RWPE1 (cell line): Measurements from ENCODE around the gene CTXN3.

Experiments used
- CTCF ChIA-PET: fragments of 350-600 bp; sonication (Branson Sonifier 250); formaldehyde crosslinking; extraction: SDS; loops from one replicate; lab custom pipeline; 2021; lab: Yijun Ruan, JAX
- POLR2A ChIA-PET: fragments of 400-600 bp; formaldehyde crosslinking; extraction: SDS; loops from one replicate; lab custom pipeline; 2020; ENCODE audit warnings: antibody characterized with exemption; ENCODE audit not compliant: low non-redundant PET; lab: Yijun Ruan, JAX
- DNase-seq: peaks from one replicate; pipeline ENCODE4 v3.0.0; 2012; ENCODE audit warnings: low spot score
- H3K27ac ChIP-seq: fragments of 450-650 bp; 2 replicates; pipeline ENCODE4 v1.5.1; 2017
- TF ChIP-seq, protein P1 (sequence below): fragments of 450-650 bp; conservative IDR thresholded peaks from 2 replicates; pipeline ENCODE4 v1.5.1; 2017; ENCODE audit warnings: low read depth, mild to moderate bottlenecking

CTXN3 gene

DNA sequence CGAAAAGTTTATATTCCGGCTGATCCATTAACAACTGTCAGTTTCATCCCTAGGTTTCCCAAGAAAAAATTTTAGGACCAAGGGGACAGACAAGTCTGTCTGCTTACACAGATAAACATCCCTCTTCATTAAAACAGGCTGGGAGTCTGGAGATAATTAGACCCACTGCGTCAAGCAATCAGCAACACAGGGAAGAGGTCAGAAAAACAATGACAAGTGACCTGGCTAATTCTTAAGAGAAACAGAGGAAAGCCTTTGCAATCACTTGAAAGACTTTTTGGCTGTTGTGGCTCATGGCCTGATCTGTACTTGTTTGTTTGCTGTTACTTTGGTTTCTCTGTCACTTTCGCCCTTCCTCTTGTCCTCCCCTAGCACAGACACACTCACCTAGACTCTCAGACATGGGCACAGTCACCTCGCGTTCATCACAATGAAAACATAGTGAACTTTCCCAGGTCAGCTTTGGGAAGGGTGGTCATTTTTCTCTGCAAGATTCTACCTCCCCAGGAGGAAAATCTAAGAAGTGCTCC, 51.4 kb downstream of the CTXN3 start:
- POLR2A ChIA-PET, result no interaction called here
- TF ChIP-seq, protein P1, sequence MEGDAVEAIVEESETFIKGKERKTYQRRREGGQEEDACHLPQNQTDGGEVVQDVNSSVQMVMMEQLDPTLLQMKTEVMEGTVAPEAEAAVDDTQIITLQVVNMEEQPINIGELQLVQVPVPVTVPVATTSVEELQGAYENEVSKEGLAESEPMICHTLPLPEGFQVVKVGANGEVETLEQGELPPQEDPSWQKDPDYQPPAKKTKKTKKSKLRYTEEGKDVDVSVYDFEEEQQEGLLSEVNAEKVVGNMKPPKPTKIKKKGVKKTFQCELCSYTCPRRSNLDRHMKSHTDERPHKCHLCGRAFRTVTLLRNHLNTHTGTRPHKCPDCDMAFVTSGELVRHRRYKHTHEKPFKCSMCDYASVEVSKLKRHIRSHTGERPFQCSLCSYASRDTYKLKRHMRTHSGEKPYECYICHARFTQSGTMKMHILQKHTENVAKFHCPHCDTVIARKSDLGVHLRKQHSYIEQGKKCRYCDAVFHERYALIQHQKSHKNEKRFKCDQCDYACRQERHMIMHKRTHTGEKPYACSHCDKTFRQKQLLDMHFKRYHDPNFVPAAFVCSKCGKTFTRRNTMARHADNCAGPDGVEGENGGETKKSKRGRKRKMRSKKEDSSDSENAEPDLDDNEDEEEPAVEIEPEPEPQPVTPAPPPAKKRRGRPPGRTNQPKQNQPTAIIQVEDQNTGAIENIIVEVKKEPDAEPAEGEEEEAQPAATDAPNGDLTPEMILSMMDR, result no peak
- H3K27ac ChIP-seq, result no peak overlapping the region
- CTCF ChIA-PET, result no interaction called here
- DNase-seq, result no peak

DNA sequence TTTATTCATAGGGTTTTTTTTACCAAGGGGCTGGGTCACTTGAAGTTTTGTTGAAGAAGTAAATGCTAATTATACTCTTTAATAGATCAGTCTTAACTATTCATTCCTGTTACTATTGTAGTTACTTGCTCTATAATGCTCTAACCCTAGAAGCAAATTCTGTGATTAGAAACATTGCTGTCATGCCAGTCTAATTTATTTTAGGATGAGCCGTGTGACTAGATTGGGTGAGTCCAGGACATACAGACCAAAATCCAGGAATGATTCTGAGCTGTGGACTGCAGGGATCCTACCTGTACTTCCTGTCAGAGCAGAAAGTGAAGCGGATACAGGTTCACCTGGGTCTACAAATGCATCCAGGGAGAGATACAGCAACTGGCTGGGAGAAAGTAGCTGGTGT, 53.6 kb downstream of the CTXN3 start:
- POLR2A ChIA-PET, result no interaction called here

DNA sequence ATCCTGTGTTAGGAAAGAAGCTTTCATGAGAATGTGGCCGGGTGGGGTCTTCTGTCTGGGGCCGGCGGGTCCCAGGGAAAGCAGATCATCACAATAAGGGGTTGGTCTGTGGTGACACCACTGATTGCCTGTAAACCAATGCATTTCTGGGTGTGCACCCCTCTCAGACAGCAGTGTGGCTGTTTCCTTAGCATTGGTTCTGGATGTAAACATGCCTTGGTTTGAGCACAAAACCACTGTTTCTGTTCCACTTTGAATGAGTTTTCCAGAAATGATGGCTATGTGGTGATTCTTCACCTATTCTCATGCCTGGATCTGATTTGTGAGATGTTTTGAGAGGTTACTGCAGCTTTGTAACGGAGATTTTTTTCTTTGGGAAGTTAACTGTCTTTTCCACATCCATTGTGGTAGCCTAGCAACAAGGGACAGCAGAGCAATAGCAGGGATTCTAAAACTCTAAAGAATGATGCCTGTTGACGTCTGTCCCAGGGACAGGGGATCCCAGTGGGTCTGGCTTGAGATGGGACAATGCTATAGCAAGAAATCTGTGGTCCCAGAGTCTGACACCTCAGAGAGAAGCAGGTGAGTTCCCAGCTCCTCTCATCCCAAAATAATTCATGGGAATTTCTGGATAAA, 54.2 kb downstream of the CTXN3 start, which contains the start of gene CCDC192:
TSS of gene CCDC192 (plus strand) at position 466 of the 636 bp plus-strand sequence. CDS start at position 521, 55 bp downstream.
- POLR2A ChIA-PET, result no interaction called here
- CTCF ChIA-PET, result no interaction called here
- no peak for DNase-seq
- no peak within 1 kb of the TSS for H3K27ac ChIP-seq
- TF ChIP-seq, protein P1, result no peak

More for the DNA sequence above, 53.6 kb downstream of the CTXN3 start:
- no peak overlapping the region for H3K27ac ChIP-seq
- TF ChIP-seq, protein P1, result no peak
- CTCF ChIA-PET, result interaction anchor here (0.6 kb wide), 1 partner anchor 174 kb away, joined by 3 read pairs; no protein-coding TSS in a partner anchor
- no peak for DNase-seq

DNA sequence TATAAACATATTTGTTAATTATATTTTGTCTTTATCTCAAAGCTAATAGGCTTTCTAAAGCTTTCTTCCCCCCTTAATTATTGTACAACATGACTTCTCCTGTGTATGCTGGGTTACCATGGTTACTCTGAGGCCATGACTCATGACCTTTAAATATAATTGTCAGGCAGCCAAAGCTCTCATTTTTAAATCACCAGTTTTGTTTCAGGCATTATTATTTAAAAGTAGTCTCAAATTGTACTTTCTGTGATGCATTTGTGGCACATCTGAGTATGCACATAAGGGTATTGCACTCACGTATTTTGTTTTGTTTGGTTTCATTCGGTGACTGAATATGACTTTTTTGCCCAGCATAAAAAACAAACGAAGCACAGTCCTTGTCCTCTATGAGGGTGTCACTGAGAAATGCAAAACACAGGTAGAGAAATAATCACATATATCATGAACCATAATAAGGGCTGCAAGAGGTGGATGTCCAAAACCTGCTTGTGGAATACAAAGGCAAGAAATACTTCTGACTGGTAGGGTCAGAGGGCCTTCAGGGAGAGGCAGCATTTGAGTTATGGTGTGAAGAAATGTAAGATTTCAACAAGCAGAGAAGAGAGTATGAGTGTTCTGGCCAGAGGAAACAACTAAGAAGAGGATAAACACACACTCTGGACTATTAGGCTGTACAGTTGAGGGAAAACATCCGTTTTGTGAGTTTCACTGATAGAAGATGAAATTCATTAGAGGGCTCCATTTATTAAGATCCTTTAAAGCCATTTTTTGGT, 56.4 kb downstream of the CTXN3 start:
- TF ChIP-seq, protein P1, result no peak
- ChIA-PET CTCF (interaction anchor here (0.5 to 0.6 kb wide), 2 partner anchors 179 to 204 kb away, joined by 3 read pairs; no protein-coding TSS in a partner anchor), POLR2A (no interaction called here)
- DNase-seq, result peak; percentile 73
- no peak overlapping the region for H3K27ac ChIP-seq

DNA sequence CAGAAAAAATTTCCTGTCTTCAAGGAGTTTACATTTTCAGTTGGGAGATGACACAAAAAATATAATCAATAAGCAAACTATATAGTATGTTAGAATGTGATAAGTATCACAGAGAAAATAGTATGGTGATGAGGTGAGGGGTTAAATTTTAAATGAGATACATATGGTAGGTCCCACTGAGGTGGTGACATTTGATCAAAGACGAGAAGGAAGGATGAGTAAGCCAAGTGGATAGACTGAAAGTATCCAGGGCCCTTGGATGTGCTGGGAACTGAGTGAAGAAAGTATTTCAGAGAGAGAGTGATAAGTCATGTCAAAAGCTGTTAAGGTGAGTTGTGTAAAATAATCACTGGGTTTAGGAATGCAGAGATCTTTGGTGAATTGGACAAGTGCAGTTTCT, 57.8 kb downstream of the CTXN3 start:
- ChIA-PET POLR2A (no interaction called here), CTCF (interaction anchor here (0.7 to 1.1 kb wide), 2 partner anchors 23 to 51 kb away, joined by 3 read pairs; no protein-coding TSS in a partner anchor)
- TF ChIP-seq, protein P1, result no peak
- DNase-seq, result no peak
- H3K27ac ChIP-seq, result no peak overlapping the region

DNA sequence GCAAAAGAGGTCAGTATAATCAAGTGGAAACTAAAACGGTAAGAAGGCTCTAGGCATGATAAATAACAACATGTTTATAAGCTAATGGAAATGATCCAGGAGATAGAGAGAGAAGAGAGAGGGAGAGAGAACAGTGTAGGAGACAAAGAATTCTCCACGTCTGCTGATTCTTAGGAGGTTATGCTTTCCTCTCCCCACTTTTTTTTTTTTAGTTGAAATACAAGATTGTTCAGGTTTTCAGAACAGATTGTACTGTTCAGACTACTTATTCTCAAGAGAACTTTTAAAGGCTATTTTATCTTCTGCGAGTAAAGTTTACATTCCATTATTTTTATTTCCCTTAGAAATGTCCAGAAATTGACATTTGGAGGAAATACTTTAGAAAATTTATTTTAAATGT, 58.3 kb downstream of the CTXN3 start:
- H3K27ac ChIP-seq, result no peak overlapping the region
- CTCF ChIA-PET, result interaction anchor here (1.1 kb wide), 1 partner anchor 51 kb away, joined by 3 read pairs; no protein-coding TSS in a partner anchor
- TF ChIP-seq, protein P1, result no peak
- no peak for DNase-seq
- POLR2A ChIA-PET, result no interaction called here
